Epithelial cell of proximal tubule (primary cell): ENCODE results near the gene SH3BGRL3. TPM values are rescaled to one million over a fixed set of nuclear protein-coding genes. Genes with fewer than 3 reads are reported as not detected.
"Not testable (repeated sequence)": the region's sequence is repeated elsewhere in the genome, so short reads cannot be mapped to it uniquely, and the experiment has no call there.

ENCODE experiments used
- DNase-seq: peaks from one replicate; pipeline ENCODE4 v3.0.0-alpha.2; 2011; ENCODE audit warnings: low read depth
- H3K4me3 ChIP-seq: 2 replicates; pipeline ENCODE4 v1.5.1; 2011; ENCODE audit warnings: low read depth, mild to moderate bottlenecking, low read length
- total RNA-seq: library from RNA; depleted of rRNA; stranded (reverse); fragments of >200 nt; gene quantifications from 2 replicates; pipeline ENCODE4 v1.2.3, GENCODE V29; 2015
- TF ChIP-seq, protein P1 (sequence below): conservative IDR thresholded peaks from 2 replicates; pipeline ENCODE4 v1.5.1; 2012; ENCODE audit warnings: low read depth, mild to moderate bottlenecking, low read length

SH3BGRL3 gene
- total RNA-seq, 1 donor from 2014 or later, result 184 TPM

DNA sequence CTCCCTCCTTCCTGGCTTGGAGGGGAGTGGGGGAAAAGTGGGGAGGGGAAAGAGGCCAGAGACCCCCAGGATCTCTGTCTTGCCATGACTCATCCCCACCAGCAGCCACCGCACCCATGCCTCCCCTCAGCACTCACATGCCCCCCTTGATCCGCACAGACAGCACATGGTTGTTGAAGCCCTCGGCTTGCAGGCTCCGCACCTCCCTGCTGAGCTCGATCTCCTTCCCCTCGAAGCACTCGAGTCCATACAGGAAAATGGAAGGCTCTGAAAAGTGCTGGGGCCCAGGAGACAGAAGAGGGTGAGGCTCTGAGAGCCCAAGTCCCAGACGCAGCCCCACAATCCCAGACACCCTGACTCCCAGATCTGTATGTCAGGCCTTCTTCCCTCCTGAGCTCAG is 48.7 kb downstream of the SH3BGRL3 start:
- TF ChIP-seq, protein P1, sequence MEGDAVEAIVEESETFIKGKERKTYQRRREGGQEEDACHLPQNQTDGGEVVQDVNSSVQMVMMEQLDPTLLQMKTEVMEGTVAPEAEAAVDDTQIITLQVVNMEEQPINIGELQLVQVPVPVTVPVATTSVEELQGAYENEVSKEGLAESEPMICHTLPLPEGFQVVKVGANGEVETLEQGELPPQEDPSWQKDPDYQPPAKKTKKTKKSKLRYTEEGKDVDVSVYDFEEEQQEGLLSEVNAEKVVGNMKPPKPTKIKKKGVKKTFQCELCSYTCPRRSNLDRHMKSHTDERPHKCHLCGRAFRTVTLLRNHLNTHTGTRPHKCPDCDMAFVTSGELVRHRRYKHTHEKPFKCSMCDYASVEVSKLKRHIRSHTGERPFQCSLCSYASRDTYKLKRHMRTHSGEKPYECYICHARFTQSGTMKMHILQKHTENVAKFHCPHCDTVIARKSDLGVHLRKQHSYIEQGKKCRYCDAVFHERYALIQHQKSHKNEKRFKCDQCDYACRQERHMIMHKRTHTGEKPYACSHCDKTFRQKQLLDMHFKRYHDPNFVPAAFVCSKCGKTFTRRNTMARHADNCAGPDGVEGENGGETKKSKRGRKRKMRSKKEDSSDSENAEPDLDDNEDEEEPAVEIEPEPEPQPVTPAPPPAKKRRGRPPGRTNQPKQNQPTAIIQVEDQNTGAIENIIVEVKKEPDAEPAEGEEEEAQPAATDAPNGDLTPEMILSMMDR, result no peak
- no peak for DNase-seq
- no peak overlapping the region for H3K4me3 ChIP-seq

DNA sequence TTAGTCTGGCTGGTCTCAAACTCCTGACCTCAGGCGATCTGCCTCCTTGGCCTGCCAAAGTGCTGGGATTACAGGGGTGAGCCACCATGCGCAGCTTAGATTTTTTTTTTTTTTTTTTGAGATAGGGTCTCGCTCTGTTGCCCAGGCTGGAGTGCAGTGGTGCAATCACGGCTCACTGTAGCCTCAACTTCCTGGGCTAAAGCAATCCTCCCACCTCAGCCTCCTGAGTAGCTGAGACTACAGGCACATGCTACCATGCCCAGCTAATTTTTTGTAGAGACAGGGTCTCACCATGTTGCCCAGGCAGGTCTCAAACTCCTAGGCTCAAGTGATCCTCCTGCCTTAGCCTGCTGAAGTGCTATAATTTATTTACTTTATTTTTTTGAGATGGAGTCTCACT is 49.5 kb downstream of the SH3BGRL3 start:
- H3K4me3 ChIP-seq, DNase-seq: not testable (repeated sequence)

DNA sequence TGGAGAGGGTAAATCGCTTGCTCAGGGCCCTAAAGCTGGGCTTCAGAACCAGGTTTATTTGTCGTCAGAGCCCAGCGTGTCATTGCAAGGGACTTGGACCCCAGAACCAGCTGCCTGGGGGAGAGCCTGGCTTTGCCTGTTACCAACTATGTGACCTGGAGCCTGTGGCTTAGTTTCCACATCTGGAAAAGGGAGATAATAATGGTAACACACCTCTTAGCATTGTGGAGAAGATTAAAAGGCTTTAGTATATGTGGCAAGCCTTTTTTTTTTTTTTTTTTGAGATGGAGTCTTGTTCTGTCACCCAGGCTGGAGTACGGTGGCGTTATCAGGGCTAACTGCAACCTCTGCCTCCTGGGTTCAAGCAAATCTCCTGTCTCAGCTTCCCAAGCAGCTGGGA is 50.4 kb downstream of the SH3BGRL3 start:
- H3K4me3 ChIP-seq, result no peak overlapping the region
- TF ChIP-seq, protein P1, result no peak
- DNase-seq, result no peak

Other genes with a start within 250 kb of the SH3BGRL3 start
- not detected in 2 replicates for gene SLC30A2, start 234.0 kb upstream of the SH3BGRL3 start, total RNA-seq
- not detected in 2 replicates for gene TRIM63, start 212.5 kb upstream of the SH3BGRL3 start, total RNA-seq
- gene PDIK1L, start 168.3 kb upstream of the SH3BGRL3 start, total RNA-seq, result 3.0 and 12.3 TPM in 2 replicates
- gene FAM110D, start 121.0 kb upstream of the SH3BGRL3 start, total RNA-seq, result not detected in 2 replicates
- gene C1orf232, start 111.1 kb upstream of the SH3BGRL3 start, total RNA-seq, result not detected in 2 replicates
- 80.4 and 89.3 TPM in 2 replicates for gene ZNF593, start 110.2 kb upstream of the SH3BGRL3 start, total RNA-seq
- not detected in 2 replicates for gene ZNF593OS, start 108.3 kb upstream of the SH3BGRL3 start, total RNA-seq
- gene CNKSR1, start 102.6 kb upstream of the SH3BGRL3 start, total RNA-seq, result 6.7 and 14.8 TPM in 2 replicates
- gene CATSPER4, start 89.5 kb upstream of the SH3BGRL3 start, total RNA-seq, result not detected in 2 replicates
- gene CEP85, start 45.9 kb upstream of the SH3BGRL3 start, total RNA-seq, result 14.6 and 20.8 TPM in 2 replicates
- 3.8 and 4.8 TPM in 2 replicates for gene UBXN11, start 26.6 kb downstream of the SH3BGRL3 start, total RNA-seq
- gene CD52, start 37.9 kb downstream of the SH3BGRL3 start, total RNA-seq, result not detected in 2 replicates
- gene CRYBG2, start 74.0 kb downstream of the SH3BGRL3 start, total RNA-seq, result 2.8 and 9.3 TPM in 2 replicates
- gene ZNF683, start 92.7 kb downstream of the SH3BGRL3 start, total RNA-seq, result not detected in 2 replicates
- gene LIN28A, start 130.7 kb downstream of the SH3BGRL3 start, total RNA-seq, result not detected in 2 replicates
- gene DHDDS, start 152.2 kb downstream of the SH3BGRL3 start, total RNA-seq, result 28.4 and 47.9 TPM in 2 replicates
- gene HMGN2, start 192.4 kb downstream of the SH3BGRL3 start, total RNA-seq, result 479 and 768 TPM in 2 replicates
- gene RPS6KA1, start 249.7 kb downstream of the SH3BGRL3 start, total RNA-seq, result 63.8 and 66.5 TPM in 2 replicates